PC-3 (cell line): ENCODE data around the gene DNAH17. TPM values are rescaled to one million over a fixed set of nuclear protein-coding genes. Genes with fewer than 3 reads are reported as not detected.
A peak's percentile ranks its signal among the peaks of the same experiment; 100 is the strongest.

ENCODE experiments used
- ATAC-seq: fragments of 200-7000 bp; cut with Tn5 transposase; 2 replicates; pipeline ENCODE4 v1.9.1; 2020; ENCODE audit warnings: mild to moderate bottlenecking, moderate library complexity
- BruUV-seq: library from RNA; stranded (reverse); fragments of 400-500 nt; replicated peaks from 2 replicates; lab custom pipeline; 2021; lab: Mats Ljungman, UMichigan
- CTCF ChIA-PET: fragments of 300-600 bp; sonication (Branson Sonifier 250); formaldehyde crosslinking; loops from one replicate; lab custom pipeline; 2022; ENCODE audit warnings: antibody characterized with exemption; lab: Charles Lee
- POLR2A ChIA-PET: fragments of 300-600 bp; sonication (Branson Sonifier 250); formaldehyde crosslinking; loops from one replicate; lab custom pipeline; 2022; ENCODE audit warnings: antibody characterized with exemption; ENCODE audit not compliant: unreplicated experiment; lab: Charles Lee
- DNase-seq: peaks from one replicate; pipeline ENCODE4 v3.0.0-alpha.2; 2015
- H2AFZ ChIP-seq: fragments of 300-600 bp; sonication (generic); 2 replicates; pipeline ENCODE4 v1.6.0; 2016; ENCODE audit warnings: antibody characterized with exemption, low read length
- H3F3A ChIP-seq: fragments of 300-600 bp; sonication (generic); one replicate; pipeline ENCODE4 v1.6.0; 2017; ENCODE audit warnings: antibody characterized with exemption, low read length, control low read depth, mild to moderate bottlenecking; ENCODE audit not compliant: unreplicated experiment
- H3K27ac ChIP-seq: fragments of 300-600 bp; sonication (generic); 2 replicates; pipeline ENCODE4 v1.5.1; 2016; ENCODE audit warnings: mild to moderate bottlenecking, low read length
- H3K27me3 ChIP-seq: fragments of 300-600 bp; sonication (generic); 2 replicates; pipeline ENCODE4 v1.6.1; 2016; ENCODE audit warnings: low read length, mixed read lengths
- H3K36me3 ChIP-seq: fragments of 300-600 bp; sonication (generic); 2 replicates; pipeline ENCODE4 v1.6.1; 2016; ENCODE audit warnings: low read depth, mixed run types, low read length, mixed read lengths
- H3K4me1 ChIP-seq: fragments of 300-600 bp; sonication (generic); 2 replicates; pipeline ENCODE4 v1.5.1; 2016; ENCODE audit warnings: low read length; ENCODE audit not compliant: insufficient read depth
- H3K4me2 ChIP-seq: fragments of 300-600 bp; sonication (generic); 2 replicates; pipeline ENCODE4 v1.6.0; 2016; ENCODE audit warnings: low read length
- H3K4me3 ChIP-seq: fragments of 300-600 bp; sonication (generic); 2 replicates; pipeline ENCODE4 v1.5.1; 2016; ENCODE audit warnings: mild to moderate bottlenecking, low read length, mixed read lengths
- H3K79me2 ChIP-seq: fragments of 300-600 bp; sonication (generic); 2 replicates; pipeline ENCODE4 v1.6.1; 2017; ENCODE audit warnings: low read length, mixed read lengths
- H3K9ac ChIP-seq: fragments of 300-600 bp; sonication (generic); 2 replicates; pipeline ENCODE4 v1.6.0; 2016; ENCODE audit warnings: mild to moderate bottlenecking, low read length
- H3K9me2 ChIP-seq: fragments of 300-600 bp; sonication (generic); replicated peaks from 2 replicates; pipeline ENCODE4 v1.6.1; 2016; ENCODE audit warnings: mixed run types, low read length, mixed read lengths
- H3K9me3 ChIP-seq: fragments of 300-600 bp; sonication (generic); 2 replicates; pipeline ENCODE4 v1.6.1; 2016; ENCODE audit warnings: low read length, mixed read lengths
- H4K20me1 ChIP-seq: fragments of 300-600 bp; sonication (generic); 2 replicates; pipeline ENCODE4 v1.6.1; 2016; ENCODE audit warnings: low read length, mixed read lengths
- CTCF ChIP-seq: fragments of 300-600 bp; sonication (generic); conservative IDR thresholded peaks from 2 replicates; pipeline ENCODE4 v1.5.1; 2017; ENCODE audit warnings: antibody characterized with exemption, low read depth, mild to moderate bottlenecking, low read length
- EZH2 ChIP-seq: fragments of 300-600 bp; sonication (generic); IDR thresholded peaks from one replicate; pipeline ENCODE4 v1.6.1; 2017; ENCODE audit warnings: antibody characterized with exemption, mild to moderate bottlenecking, low read length; ENCODE audit not compliant: unreplicated experiment
- EZH2phosphoT487 ChIP-seq: fragments of 300-600 bp; sonication (generic); IDR thresholded peaks from 2 replicates; pipeline ENCODE4 v1.6.1; 2018; ENCODE audit warnings: mild to moderate bottlenecking, antibody characterized with exemption, low read length, borderline replicate concordance
- intact Hi-C: fragments of 100-400 bp; cut with micrococcal nuclease; formaldehyde crosslinking; loops from 2 replicates; pipeline ENCODE4 v1.9.0; 2023
- total RNA-seq: library from RNA; depleted of rRNA; stranded (reverse); fragments of >200 nt; gene quantifications from 2 replicates; pipeline ENCODE4 v1.2.3, GENCODE V29; 2014

DNAH17 gene
- total RNA-seq, 1 experiment from 2014 or later: 0.04 TPM

- no peaks in the 10 kb centered on the region for H3K9me3 ChIP-seq
- H3K4me1 ChIP-seq: no peaks in the 10 kb centered on the region
- DNase-seq: no peak
- intact Hi-C loops: no loop called here
- H3K9me2 ChIP-seq: no peaks in the 10 kb centered on the region
- H3F3A ChIP-seq: no peaks in the 10 kb centered on the region
- H3K27me3 ChIP-seq: 0 out of 2 replicates have a peak, but pooled peaks cover 3% of the 10 kb centered on the region
- ChIA-PET CTCF (no interaction called here), POLR2A (no interaction called here)
- H3K4me2 ChIP-seq: no peak overlapping the region
- no peak overlapping the region for H2AFZ ChIP-seq
- no peaks in the 10 kb centered on the region for H3K79me2 ChIP-seq
- H3K36me3 ChIP-seq: no peaks in the 10 kb centered on the region
- TF ChIP-seq CTCF: no peak
- no peak for TF ChIP-seq EZH2phosphoT487
- TF ChIP-seq EZH2: no peak
- no peak overlapping the region for H3K4me3 ChIP-seq
- H3K9ac ChIP-seq: no peak overlapping the region
- ATAC-seq: no peak
- no peak overlapping the region for H3K27ac ChIP-seq
- no TSS peak for BruUV-seq
- no peaks in the 10 kb centered on the region for H4K20me1 ChIP-seq
Measured at GRCh38 chr17:78575340-78575739, 1.9 kb downstream of the DNAH17 start.

GRCh38 chr17:78573955-78574354 lies 3.2 kb downstream of the DNAH17 start:
- Histone ChIP-seq H3K4me1 (no peaks in the 10 kb centered on the region), H3K4me3 (no peak overlapping the region), H3K36me3 (no peaks in the 10 kb centered on the region), H3K9me2 (no peaks in the 10 kb centered on the region), H2AFZ (no peak overlapping the region), H3K9ac (no peak overlapping the region), H3K4me2 (no peak overlapping the region), H3K9me3 (no peaks in the 10 kb centered on the region), H3F3A (no peaks in the 10 kb centered on the region), H3K27me3 (peaks cover 15% of the 10 kb centered on the region; the same call in 1 of the 2 replicates), H4K20me1 (no peaks in the 10 kb centered on the region), H3K79me2 (no peaks in the 10 kb centered on the region), H3K27ac (no peak overlapping the region)
- ATAC-seq: peak; percentile 89
- CTCF ChIA-PET: interaction anchor here (0.9 kb wide), 1 partner anchor 77 kb away, joined by 3 read pairs; no protein-coding TSS in a partner anchor
- intact Hi-C loops: loop anchor here (1.0 kb wide), 1 partner anchor 77 kb away; no protein-coding TSS in a partner anchor
- POLR2A ChIA-PET: no interaction called here
- DNase-seq: peak; percentile 54
- TF ChIP-seq CTCF: peak; percentile 65
- TF ChIP-seq EZH2: no peak
- no TSS peak for BruUV-seq

- ATAC-seq: no peak
- Histone ChIP-seq H3K9me2 (no peaks in the 10 kb centered on the region), H3K4me3 (no peak overlapping the region), H3K36me3 (no peaks in the 10 kb centered on the region), H2AFZ (no peak overlapping the region), H3K4me1 (no peaks in the 10 kb centered on the region), H3F3A (no peaks in the 10 kb centered on the region), H3K27me3 (peaks cover 22% of the 10 kb centered on the region), H3K27ac (no peak overlapping the region), H3K79me2 (no peaks in the 10 kb centered on the region), H4K20me1 (no peaks in the 10 kb centered on the region), H3K9ac (no peak overlapping the region), H3K9me3 (no peaks in the 10 kb centered on the region), H3K4me2 (no peak overlapping the region)
- intact Hi-C loops: no loop called here
- no TSS peak for BruUV-seq
- ChIA-PET POLR2A (no interaction called here), CTCF (no interaction called here)
- no peak for DNase-seq
- no peak for TF ChIP-seq EZH2phosphoT487
- TF ChIP-seq EZH2: no peak
- no peak for TF ChIP-seq CTCF
Measured at GRCh38 chr17:78572239-78573205, 4.7 kb downstream of the DNAH17 start.
